PC-3 (cell line): Measurements from ENCODE around the gene MAML3.

Source experiments
- CTCF ChIP-seq: fragments of 300-600 bp; sonication (generic); conservative IDR thresholded peaks from 2 replicates; pipeline ENCODE4 v1.5.1; 2017; ENCODE audit warnings: antibody characterized with exemption, low read depth, mild to moderate bottlenecking, low read length
- EZH2 ChIP-seq: fragments of 300-600 bp; sonication (generic); IDR thresholded peaks from one replicate; pipeline ENCODE4 v1.6.1; 2017; ENCODE audit warnings: antibody characterized with exemption, mild to moderate bottlenecking, low read length; ENCODE audit not compliant: unreplicated experiment

DNA sequence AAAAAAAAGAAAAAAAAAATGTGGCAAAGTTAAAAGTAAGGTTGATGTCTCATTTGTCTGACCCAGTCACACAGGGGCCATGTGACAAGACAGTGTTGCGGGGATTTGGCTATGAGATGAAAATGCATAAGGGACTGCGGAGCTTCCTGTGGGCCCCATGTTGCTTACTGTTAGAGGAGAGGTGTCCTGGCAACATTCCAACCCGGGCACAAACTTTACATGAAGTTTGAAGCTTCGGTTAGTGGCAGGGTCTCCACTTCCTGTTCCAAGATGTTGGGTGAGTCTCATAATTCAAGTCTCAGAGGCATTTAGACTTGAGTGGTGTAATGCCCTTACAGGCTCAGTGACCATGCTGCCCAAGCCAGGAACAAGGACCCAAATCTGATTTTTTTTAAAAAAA, 111.3 kb downstream of the MAML3 start:
- TF ChIP-seq CTCF (no peak), EZH2 (no peak)
